ENCODE measurements around the gene CYB5D1. TPM values are rescaled to one million over a fixed set of nuclear protein-coding genes. Genes with fewer than 3 reads are reported as not detected.
A peak's percentile ranks its signal among the peaks of the same experiment; 100 is the strongest.

Gene CYB5D1
- total RNA-seq, 1 donor = 11.2 TPM

GRCh38 chr17:7841396-7841914 is 16.3 kb upstream of the CYB5D1 start:
- TF ChIP-seq CTCF (IDR thresholded peaks at IDR 0.05; ENCODE audit: insufficient read depth, low read length) = no peak
- peak; percentile 82 for DNase-seq (ENCODE audit: low read depth)
- peak overlapping the region; percentile 85 for H3K4me3 ChIP-seq (ENCODE audit: low read depth, low read length)

- peak overlapping the region; percentile 85 for H3K4me3 ChIP-seq (ENCODE audit: low read depth, low read length)
- no peak for TF ChIP-seq CTCF (IDR thresholded peaks at IDR 0.05; ENCODE audit: insufficient read depth, low read length)
- DNase-seq (ENCODE audit: low read depth) = peak; percentile 84
Measured at GRCh38 chr17:7841915-7842379, 15.9 kb upstream of the CYB5D1 start.

DNA sequence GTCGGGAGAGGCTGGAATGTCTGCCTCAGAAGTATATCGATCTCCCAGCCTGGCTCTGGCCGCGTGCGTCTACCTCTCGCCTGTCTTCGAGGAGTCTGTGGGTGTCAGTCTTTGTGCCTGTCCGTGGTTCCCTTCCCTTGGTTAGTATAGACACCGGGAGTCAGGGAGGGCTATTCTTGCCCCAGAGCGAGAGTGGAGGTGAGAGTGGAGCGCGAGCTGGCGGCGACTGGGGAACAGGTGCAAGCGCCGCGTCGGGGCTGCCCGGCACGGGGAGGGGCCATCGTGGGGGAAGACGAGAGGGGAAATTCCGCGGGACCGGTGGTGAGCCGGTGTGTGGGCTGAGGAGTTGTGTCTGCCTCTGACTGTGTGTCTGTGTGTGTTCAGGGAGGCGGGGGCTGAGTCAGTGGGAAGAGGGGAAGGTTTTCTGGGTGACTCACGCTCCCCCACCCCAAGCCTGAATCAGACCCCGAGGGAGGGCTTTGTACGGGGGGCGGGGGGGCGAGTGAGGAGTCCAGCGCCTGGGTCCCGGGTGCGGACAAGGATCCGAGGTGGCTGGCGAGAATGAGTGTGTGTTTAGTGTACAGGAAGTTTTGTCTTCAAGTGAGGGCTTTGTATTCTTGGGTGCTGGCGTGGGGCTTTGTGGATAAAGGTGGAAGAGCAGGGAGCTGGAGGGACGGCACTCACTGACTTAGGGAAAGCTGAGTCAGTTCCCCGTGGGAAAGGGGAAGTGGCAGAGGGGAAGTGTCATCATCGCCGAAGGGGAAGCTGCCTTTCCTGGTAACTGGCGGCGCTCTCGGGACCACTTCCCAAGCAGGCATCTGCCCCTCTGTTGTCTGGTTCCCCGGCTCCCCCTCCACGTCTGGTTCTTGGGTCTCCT is 15.2 kb upstream of the CYB5D1 start:
- peak overlapping the region; percentile 85 for H3K4me3 ChIP-seq (ENCODE audit: low read depth, low read length)
- TF ChIP-seq CTCF (IDR thresholded peaks at IDR 0.05; ENCODE audit: insufficient read depth, low read length) = no peak
- peak; percentile 87 for DNase-seq (ENCODE audit: low read depth)

DNA sequence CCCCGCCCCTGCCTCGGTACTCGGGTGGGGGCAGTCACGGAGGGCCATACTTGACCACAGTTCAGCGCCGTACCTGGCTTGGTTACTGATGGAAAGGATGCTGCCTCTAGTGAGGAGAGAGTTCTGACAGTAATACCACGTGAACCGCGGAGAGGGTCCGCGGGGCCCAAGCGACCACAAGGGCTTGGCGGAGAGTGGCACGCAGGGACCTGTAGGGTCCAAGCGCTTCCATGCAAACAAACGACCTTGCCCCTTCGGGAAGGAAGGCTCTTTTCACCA is 14.6 kb upstream of the CYB5D1 start:
- peak overlapping the region; percentile 85 for H3K4me3 ChIP-seq (ENCODE audit: low read depth, low read length)
- no peak for DNase-seq (ENCODE audit: low read depth)
- no peak for TF ChIP-seq CTCF (IDR thresholded peaks at IDR 0.05; ENCODE audit: insufficient read depth, low read length)

- H3K4me3 ChIP-seq (ENCODE audit: low read depth, low read length) = peak overlapping the region; percentile 85
- no peak for TF ChIP-seq CTCF (IDR thresholded peaks at IDR 0.05; ENCODE audit: insufficient read depth, low read length)
- peak; percentile 82 for DNase-seq (ENCODE audit: low read depth)
Measured at GRCh38 chr17:7843536-7844291, 14.1 kb upstream of the CYB5D1 start.

DNA sequence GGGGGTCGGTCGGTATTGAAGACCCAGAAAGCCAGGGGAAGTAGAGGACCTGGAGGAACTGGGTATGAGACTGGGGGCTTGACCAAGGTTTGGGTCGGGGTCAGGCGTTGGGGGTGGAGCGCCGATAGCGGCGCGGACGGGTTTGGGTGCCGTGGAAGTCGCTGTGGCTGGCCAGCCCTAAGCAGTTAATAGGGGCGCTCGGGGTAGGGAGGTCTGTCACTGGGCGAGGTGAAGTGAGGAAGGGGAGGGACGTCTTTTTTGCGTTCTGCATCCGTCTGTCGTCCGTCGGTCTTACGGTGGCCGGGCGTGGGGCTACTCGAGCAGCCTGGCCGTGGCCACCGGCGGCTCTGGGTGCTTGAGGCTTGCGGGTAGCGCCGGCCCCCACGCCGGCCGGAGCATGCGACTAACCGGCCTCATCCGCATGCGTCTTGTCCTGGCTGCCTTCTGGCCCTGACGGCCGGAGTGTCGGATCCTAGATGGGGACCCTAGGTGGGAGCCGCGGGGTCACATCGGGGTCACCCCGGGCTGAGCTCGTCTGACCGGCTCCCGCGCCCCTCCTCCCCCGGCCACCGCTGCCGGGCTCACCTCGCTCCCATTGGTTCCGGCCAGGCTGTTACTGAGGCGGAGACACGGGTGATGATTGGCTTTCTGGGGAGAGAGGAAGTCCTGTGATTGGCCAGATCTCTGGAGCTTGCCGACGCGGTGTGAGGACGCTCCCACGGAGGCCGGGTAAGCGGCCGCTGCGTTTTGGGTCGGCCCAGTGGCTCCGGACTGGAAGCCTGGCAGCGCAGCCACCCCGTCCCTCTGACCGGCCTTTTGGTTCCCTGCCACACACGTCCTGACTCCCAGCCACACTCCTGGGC is 13.3 kb upstream of the CYB5D1 start:
- TF ChIP-seq CTCF (IDR thresholded peaks at IDR 0.05; ENCODE audit: insufficient read depth, low read length) = no peak
- DNase-seq (ENCODE audit: low read depth) = peak; percentile 95

More for the DNA sequence above, 13.3 kb upstream of the CYB5D1 start:
- H3K4me3 ChIP-seq (ENCODE audit: low read depth, low read length) = peak overlapping the region; percentile 85
